IPS-18c (cell line): Measurements from ENCODE around the gene MSI2.

Experiments
- H3K4me3 ChIP-seq: 2 replicates; pipeline ENCODE4 v1.7.0; 2013; ENCODE audit warnings: low read depth, mild to moderate bottlenecking, low read length, moderate library complexity; ENCODE audit not compliant: insufficient read depth
- H3K9me3 ChIP-seq: one replicate; pipeline ENCODE4 v1.6.1; 2013; ENCODE audit warnings: mild to moderate bottlenecking, low read length, moderate library complexity; ENCODE audit not compliant: control insufficient read depth, insufficient read depth

Gene MSI2

GRCh38 chr17:57401556-57402488 lies 145.5 kb downstream of the MSI2 start:
- Histone ChIP-seq H3K9me3 (no peaks in the 10 kb centered on the region), H3K4me3 (no peak overlapping the region)

- no peak overlapping the region for H3K4me3 ChIP-seq
- H3K9me3 ChIP-seq: no peaks in the 10 kb centered on the region
Measured at GRCh38 chr17:57402681-57403180, 146.4 kb downstream of the MSI2 start.

DNA sequence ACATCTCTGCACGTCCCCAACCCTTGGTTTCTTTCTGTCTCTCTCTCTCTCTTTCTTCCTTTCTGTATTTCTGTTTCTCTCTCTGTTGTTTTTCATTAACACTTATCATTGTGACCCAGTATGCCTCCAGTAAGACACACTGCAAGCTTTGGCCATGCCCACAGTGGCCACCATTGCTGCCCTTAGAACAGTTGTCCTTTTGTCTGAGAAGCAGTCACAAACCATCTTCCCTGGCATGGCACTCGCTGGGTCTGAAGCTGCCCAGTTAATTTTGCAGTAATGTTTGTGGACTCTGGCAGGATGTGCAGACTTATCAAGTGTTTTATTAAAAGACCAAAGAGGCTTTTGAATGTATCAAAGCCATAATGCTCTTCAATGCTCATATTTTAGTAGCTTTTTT lies 146.9 kb downstream of the MSI2 start:
- no peaks in the 10 kb centered on the region for H3K9me3 ChIP-seq

GRCh38 chr17:57404073-57404472 lies 147.8 kb downstream of the MSI2 start:
- Histone ChIP-seq H3K4me3 (no peak overlapping the region), H3K9me3 (no peaks in the 10 kb centered on the region)

More for the DNA sequence above, 146.9 kb downstream of the MSI2 start:
- no peak overlapping the region for H3K4me3 ChIP-seq

- Histone ChIP-seq H3K4me3 (no peak overlapping the region), H3K9me3 (peaks cover 1% of the 10 kb centered on the region)
Measured at GRCh38 chr17:57404795-57405490, 148.6 kb downstream of the MSI2 start.

DNA sequence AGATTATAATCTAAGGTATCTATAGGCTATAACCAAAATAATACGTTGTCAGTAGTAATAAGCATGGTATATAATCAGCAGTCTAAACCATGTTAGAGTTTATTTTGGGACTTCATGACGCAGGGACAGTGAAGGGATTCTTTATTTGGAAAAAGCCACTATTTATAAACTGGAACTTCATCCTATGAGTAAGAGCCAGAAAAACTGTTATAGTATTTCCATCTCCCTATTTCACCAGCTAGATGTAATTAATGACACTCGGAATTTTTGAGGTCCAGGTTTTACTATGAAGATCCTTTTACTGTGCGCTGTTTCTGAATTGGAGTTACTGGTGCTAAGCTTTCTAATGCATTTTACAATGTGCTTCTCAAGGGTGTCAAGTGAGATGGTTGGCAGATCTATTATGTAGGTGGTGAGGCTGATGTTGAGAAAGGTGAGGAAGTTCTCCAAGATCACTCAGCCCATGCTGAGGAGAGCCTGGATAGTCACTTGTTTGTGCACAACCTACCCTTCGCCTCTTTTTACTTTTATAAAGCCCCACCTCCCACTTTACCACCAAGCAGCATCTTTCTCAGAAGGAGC lies 149.3 kb downstream of the MSI2 start:
- peaks cover 3% of the 10 kb centered on the region for H3K9me3 ChIP-seq
- no peak overlapping the region for H3K4me3 ChIP-seq

DNA sequence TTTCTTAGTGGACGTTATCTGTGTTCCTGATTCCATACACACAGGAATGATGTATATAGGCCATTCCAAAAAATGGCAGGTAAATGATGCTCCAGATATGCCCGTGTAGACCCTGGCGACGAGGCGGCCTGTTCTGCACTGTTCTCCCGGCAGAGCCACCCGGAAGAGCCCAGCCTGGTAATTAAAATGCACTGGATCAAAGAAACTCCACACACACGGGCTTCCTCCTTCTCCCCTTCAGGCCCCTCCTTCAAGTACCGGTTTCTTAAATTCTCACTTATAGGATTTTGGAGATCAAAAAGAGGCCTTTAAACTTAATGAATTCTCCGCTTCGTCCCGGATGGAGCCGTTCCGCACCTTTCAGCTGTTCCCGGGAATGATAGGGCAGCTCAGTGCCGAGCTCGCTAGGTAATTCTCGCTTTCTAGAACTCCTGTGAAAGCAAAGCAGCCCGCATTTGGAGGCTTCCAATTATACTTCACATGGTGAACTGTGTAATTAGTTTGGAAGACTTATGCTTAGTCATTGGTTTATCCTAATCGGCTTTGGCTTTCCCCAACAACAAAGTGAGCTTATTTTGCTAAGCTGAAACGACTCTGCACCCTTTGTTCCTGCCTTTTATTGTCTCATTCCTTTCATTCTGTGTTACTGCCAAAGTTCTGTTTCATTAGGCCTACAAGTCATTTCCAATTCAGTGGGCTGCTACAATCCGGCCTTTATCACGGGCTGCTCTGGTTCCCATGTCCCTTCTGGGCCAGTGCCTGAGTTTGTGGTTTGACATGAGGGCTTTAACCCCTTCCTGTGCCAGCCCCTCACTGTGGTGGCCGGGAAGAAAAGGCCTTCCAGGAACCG lies 150.0 kb downstream of the MSI2 start:
- peaks cover 3% of the 10 kb centered on the region for H3K9me3 ChIP-seq
- no peak overlapping the region for H3K4me3 ChIP-seq

DNA sequence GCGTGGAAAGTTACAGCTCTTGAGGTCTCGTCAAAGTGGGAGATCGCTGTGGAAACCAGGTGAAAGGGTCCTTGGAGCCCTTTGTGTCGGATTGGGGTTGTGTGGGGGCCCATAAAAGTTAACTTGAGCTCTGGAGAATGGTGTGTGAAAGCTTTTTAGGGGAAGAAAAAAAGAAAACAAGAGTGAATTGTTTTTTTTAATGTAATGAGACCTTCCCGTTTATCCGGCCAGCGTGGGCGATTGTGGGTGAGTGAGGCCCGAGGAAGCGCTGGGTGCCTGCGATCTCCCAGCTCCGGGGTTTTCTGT lies 150.6 kb downstream of the MSI2 start:
- H3K4me3 ChIP-seq: no peak overlapping the region
- H3K9me3 ChIP-seq: peaks cover 3% of the 10 kb centered on the region

- Histone ChIP-seq H3K4me3 (no peak overlapping the region), H3K9me3 (peaks cover 3% of the 10 kb centered on the region)
Measured at GRCh38 chr17:57407287-57408070, 151.2 kb downstream of the MSI2 start.

GRCh38 chr17:57408071-57408811 lies 151.9 kb downstream of the MSI2 start:
- Histone ChIP-seq H3K9me3 (peaks cover 3% of the 10 kb centered on the region), H3K4me3 (no peak overlapping the region)

GRCh38 chr17:57410169-57410568 lies 153.8 kb downstream of the MSI2 start:
- peaks cover 3% of the 10 kb centered on the region for H3K9me3 ChIP-seq
- no peak overlapping the region for H3K4me3 ChIP-seq

DNA sequence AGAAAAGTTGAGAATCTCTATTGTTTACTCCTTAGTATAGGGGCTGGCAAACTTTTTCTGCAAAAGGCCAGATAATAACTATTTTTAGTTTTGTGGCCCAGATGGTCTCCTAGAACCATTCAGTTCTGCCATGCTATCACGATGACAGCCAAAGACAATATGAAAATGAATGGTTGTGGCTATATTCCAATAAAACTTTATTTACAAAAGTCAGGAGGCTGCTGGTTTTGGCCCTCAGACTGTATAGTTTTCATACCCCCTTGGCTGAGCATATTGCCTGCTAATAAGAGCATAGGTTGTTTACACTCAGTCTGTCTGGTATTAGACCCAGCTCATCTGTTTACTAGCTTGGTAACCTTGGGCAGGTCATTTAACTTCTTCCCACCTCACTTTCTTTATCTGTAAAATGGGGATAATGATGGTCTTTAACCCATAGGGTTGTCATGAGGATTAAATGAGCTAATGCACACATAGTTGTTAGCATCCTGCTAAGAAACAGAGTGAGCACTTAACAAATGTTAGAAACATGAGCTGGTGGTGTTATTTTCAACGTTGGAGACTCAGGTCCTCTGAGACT lies 156.3 kb downstream of the MSI2 start:
- Histone ChIP-seq H3K4me3 (no peak overlapping the region), H3K9me3 (peaks cover 3% of the 10 kb centered on the region)

DNA sequence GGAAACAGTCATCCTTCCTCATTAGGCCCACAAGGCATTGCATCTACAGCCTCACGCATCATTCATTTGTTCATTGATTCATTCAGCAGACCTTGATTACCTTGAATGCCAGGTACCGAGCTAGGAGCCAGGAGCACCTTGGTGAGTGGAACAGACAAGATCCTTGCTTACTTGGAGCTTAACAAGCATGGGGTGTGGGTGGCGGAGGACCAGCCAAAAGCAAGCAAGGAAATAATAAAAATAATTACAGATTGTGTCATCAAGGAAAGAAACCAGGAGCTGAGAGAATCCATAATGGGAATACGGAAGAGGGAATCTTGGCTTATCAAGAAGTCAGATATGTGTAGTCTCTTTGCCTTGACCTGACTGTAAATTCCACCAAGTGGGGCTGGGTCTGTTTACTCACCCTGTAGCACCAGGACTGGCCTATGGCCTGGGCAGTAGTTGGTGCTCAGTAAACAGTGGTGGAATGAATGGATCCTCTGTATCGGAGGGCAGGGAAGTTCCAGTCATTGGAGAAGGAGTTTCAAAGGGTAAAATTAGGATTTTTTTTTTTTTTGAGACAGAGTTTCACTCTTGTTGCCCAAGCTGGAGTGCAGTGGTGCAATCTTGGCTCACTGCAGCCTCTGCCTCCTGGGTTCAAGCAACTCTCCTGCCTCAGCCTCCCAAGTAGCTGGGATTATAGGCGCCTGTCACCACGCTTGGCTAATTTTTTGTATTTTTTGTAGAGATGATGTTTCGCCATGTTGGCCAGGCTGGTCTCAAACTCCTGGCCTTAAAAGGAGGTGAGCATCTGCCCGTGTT lies 157.7 kb downstream of the MSI2 start:
- Histone ChIP-seq H3K9me3 (peaks cover 3% of the 10 kb centered on the region), H3K4me3 (no peak overlapping the region)

GRCh38 chr17:57415751-57416207 lies 159.5 kb downstream of the MSI2 start:
- no peaks in the 10 kb centered on the region for H3K9me3 ChIP-seq
- no peak overlapping the region for H3K4me3 ChIP-seq

DNA sequence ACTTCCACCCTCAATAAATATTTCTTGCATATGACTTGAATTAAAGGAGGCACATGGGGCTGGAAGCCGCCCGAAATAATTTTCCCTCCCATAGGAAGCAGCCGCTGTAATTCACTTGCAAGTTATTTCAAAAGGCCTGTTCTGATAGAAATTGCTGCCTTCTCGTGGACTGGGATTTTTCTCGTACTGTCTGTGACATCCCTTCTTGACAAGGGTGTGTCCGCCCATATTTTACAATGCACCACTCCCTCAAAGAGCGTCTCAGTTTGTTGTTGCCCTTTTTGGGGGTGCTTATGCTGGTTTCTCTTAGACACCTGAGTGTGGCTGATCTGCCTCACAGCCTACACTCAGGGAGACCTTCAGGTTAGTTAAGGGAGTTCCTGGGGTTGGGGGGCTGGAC lies 160.0 kb downstream of the MSI2 start:
- Histone ChIP-seq H3K4me3 (no peak overlapping the region), H3K9me3 (no peaks in the 10 kb centered on the region)
